ENCODE measurements around the gene HOXD3.

Gene HOXD3

DNA sequence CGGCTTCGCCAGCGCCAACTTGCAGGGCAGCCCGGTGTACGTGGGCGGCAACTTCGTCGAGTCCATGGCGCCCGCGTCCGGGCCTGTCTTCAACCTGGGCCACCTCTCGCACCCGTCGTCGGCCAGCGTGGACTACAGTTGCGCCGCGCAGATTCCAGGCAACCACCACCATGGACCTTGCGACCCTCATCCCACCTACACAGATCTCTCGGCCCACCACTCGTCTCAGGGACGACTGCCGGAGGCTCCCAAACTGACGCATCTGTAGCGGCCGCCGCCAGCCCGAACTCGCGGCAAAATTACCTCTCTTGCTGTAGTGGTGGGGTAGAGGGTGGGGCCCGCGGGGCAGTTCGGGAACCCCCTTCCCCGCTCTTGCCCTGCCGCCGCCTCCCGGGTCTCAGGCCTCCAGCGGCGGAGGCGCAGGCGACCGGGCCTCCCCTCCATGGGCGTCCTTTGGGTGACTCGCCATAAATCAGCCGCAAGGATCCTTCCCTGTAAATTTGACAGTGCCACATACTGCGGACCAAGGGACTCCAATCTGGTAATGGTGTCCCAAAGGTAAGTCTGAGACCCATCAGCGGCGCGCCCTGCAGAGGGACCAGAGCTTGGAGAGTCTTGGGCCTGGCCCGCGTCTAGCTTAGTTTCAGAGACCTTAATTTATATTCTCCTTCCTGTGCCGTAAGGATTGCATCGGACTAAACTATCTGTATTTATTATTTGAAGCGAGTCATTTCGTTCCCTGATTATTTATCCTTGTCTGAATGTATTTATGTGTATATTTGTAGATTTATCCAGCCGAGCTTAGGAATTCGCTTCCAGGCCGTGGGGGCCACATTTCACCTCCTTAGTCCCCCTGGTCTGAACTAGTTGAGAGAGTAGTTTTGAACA, 15.1 kb downstream of the HOXD3 start:
- Mint-ChIP-seq H3K36me3 (ENCODE audit: low read depth) (peaks cover 27% of the 10 kb centered on the region), H3K27me3 (ENCODE audit: low read depth) (peaks cover 4% of the 10 kb centered on the region), H3K4me1 (peaks cover 77% of the 10 kb centered on the region), H3K27ac (peak overlapping the region; percentile 97 to 100 (median 99)), H3K9me3 (no peaks in the 10 kb centered on the region), H3K4me3 (peak overlapping the region; percentile 80 to 95 (median 93))
- TF ChIP-seq, protein P1, sequence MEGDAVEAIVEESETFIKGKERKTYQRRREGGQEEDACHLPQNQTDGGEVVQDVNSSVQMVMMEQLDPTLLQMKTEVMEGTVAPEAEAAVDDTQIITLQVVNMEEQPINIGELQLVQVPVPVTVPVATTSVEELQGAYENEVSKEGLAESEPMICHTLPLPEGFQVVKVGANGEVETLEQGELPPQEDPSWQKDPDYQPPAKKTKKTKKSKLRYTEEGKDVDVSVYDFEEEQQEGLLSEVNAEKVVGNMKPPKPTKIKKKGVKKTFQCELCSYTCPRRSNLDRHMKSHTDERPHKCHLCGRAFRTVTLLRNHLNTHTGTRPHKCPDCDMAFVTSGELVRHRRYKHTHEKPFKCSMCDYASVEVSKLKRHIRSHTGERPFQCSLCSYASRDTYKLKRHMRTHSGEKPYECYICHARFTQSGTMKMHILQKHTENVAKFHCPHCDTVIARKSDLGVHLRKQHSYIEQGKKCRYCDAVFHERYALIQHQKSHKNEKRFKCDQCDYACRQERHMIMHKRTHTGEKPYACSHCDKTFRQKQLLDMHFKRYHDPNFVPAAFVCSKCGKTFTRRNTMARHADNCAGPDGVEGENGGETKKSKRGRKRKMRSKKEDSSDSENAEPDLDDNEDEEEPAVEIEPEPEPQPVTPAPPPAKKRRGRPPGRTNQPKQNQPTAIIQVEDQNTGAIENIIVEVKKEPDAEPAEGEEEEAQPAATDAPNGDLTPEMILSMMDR (IDR thresholded peaks at IDR 0.05; ENCODE audit: unreplicated experiment in 3 of 3): no peak

DNA sequence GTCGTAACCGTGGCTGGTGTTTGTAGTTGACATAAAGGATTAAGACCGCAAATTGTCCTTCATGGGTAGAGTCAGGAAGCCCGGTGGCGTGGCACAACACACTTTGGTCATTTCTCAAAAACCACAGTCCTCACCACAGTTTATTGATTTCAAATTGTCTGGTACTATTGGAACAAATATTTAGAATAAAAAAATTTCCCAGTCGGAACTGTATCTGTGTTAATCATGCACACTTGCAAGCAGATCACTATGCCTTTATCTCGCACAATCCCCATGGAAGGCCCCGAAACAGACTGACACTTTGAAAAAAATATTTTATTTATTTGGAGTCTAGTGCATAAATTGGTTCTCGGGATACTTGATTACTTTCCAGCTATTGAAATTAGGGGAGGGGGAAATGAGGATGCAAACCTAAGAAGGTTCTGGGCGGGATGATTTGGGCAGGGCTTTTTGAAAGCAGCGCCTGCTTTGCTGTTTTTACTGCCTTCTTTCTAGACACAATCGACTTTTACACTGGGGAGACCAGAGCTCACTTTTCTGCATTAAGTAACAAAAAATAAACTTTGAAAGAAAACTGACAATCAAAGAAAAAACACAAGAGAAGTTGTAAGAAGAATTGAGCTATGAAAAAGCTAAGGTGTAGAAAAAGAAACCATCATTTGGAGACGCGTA, 15.9 kb downstream of the HOXD3 start:
- Mint-ChIP-seq H3K4me1 (peaks cover 77% of the 10 kb centered on the region), H3K9me3 (no peaks in the 10 kb centered on the region), H3K36me3 (ENCODE audit: low read depth) (peaks cover 19% of the 10 kb centered on the region), H3K27ac (peak overlapping the region; percentile 97 to 100 (median 99)), H3K27me3 (ENCODE audit: low read depth) (peaks cover 11% of the 10 kb centered on the region), H3K4me3 (peak overlapping the region; percentile 80 to 95 (median 93))
- TF ChIP-seq, protein P1 (IDR thresholded peaks at IDR 0.05; ENCODE audit: unreplicated experiment in 3 of 3): no peak

DNA sequence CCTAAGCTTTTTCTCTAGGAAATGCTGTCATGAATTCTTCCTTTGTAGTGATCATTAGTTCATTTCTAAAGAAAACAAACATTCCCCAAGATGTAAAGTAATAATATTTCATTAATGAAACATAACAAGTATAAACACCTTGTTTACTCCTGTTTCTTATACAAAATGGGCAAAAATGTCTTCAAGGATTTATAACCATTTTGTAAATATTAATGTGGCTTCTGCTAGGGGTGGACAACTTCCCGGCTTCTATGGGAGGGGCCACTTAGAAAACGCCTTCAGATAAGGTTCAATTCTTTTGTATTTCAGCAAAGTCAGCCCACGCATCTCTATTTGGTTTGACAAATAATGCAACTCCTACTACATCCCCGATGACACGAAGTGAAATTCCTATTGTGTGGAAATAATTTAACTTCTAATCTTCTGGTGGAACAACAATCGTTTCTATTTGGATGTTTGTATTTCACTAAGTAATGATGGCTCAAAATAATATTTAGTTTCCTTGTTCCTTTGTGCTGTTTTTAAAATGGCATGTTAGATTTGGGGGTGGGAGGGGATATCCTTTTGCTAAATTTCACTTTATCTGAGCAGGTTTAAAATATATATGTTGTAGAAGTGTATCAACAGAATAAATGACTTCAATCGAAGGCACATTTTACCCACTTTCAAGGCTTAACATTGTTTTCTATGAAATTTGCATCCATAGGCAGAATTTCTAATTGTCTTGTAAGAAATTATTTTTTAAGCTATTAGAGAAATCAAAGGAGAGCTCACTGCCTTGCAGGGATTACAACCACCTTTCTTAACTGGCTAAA, 16.7 kb downstream of the HOXD3 start:
- Mint-ChIP-seq H3K27me3 (ENCODE audit: low read depth) (peaks cover 13% of the 10 kb centered on the region), H3K27ac (peak overlapping the region; percentile 97 to 100 (median 99)), H3K4me3 (peak overlapping the region; percentile 80 to 95 (median 93)), H3K36me3 (ENCODE audit: low read depth) (peaks cover 19% of the 10 kb centered on the region), H3K9me3 (no peaks in the 10 kb centered on the region), H3K4me1 (peaks cover 82% of the 10 kb centered on the region)
- TF ChIP-seq, protein P1 (IDR thresholded peaks at IDR 0.05; ENCODE audit: unreplicated experiment in 3 of 3): no peak

DNA sequence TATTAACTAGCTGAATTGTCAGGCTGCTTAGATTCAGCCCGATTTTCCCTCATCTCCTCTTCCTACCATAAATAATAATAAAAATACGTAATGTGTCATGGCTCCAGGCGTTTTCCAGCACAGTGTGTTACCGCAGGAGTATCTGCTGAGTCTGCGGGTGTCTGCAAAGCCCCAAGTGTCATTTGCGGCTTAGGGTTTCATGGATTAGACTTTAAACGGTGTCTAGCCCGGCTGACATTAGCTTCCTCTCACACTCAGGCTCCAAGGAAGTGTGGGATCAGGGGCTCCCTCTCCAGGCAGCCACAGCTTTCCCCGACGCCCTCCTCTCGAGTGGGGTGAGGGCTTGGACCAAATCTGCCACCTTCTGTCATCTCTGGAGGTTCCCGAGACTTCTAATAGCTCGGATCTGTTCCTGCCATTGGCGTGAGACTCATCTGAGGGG, 17.3 kb downstream of the HOXD3 start:
- peak overlapping the region; percentile 97 to 100 (median 99) for H3K27ac Mint-ChIP-seq
- peaks cover 18% of the 10 kb centered on the region for H3K36me3 Mint-ChIP-seq (ENCODE audit: low read depth)
- H3K4me1 Mint-ChIP-seq: peaks cover 87% of the 10 kb centered on the region
- TF ChIP-seq, protein P1 (IDR thresholded peaks at IDR 0.05; ENCODE audit: unreplicated experiment in 3 of 3): no peak
- H3K9me3 Mint-ChIP-seq: no peaks in the 10 kb centered on the region
- peak overlapping the region; percentile 80 to 95 (median 93) for H3K4me3 Mint-ChIP-seq
- peaks cover 19% of the 10 kb centered on the region for H3K27me3 Mint-ChIP-seq (ENCODE audit: low read depth)

DNA sequence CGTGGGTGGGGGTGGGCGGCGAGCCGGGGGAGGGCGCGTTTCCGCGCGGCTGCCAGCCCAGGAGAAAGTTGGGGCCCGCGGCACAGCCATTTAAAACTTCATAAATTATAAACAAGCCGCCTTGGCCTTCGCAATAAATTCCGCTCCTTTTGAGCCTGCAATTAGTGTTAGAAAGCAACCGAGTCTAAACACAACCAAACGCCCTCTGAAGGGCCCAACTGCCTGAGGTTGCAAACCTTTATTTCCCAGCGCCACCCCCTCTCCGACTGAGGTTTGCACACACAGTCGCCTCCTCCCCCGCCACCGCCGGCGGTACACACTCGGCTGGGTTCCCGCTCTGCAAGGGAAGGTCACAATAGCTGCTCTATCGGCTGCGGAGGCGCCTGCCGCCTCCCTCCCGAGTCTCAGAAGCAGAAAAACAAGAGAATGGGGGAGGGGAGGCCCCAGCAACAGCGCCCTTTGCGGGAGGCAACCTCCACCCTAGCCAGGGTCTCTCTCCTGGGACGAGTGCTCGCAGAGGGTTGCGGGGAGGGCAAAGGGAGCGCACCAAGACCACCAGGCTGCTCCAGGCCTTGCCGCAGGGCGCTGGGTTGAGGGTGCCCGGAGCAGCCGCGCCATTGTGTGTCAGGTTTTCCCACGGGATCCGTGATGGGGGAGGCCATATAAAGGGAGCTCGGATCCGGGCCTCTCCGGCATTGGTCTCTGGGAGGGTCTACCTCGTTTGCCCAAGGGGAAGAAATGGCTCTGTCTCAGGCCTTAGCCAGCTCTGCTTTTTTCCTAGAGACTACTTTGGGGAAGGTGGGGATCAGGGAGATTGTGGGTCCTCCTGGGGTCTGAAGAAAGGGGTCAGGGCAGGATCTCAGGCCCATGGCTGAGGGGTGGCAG, 18.0 kb downstream of the HOXD3 start:
- H3K36me3 Mint-ChIP-seq (ENCODE audit: low read depth): peaks cover 12% of the 10 kb centered on the region
- H3K4me1 Mint-ChIP-seq: peaks cover 84% of the 10 kb centered on the region
- TF ChIP-seq, protein P1 (IDR thresholded peaks at IDR 0.05; ENCODE audit: unreplicated experiment in 3 of 3): peak in 1 of 3 experiments; percentile 22
- peaks cover 25% of the 10 kb centered on the region for H3K27me3 Mint-ChIP-seq (ENCODE audit: low read depth)
- H3K27ac Mint-ChIP-seq: peak overlapping the region; percentile 97 to 100 (median 99)
- H3K9me3 Mint-ChIP-seq: no peaks in the 10 kb centered on the region
- H3K4me3 Mint-ChIP-seq: peak overlapping the region; percentile 80 to 95 (median 93)
